ENCODE data around the gene STAMBP. TPM values are rescaled to one million over a fixed set of nuclear protein-coding genes. Genes with fewer than 3 reads are reported as not detected.

Gene STAMBP
- total RNA-seq, 1 donor, result 34.2 TPM

DNA sequence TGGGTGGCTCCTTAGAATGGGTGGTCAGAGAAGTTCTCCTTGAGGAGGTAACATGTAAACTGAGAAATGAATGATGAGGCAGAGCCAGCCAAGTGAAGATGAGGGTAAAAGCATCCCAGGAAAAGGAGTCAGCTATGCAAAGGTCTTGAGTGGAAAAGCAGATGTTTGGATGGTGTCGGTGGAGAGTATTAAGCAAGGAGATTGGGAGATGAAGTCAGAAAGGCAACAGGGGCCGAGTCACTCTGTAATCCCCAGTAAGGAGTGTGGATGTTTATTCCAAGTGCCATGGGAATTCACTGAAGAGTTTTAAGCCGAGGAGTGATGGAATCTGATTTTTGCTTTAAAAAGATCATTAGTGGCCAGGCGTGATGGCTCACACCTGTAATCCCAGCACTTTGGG is 3.4 kb upstream of the STAMBP start:
- DNase-seq (ENCODE audit: low read depth), result no peak
- H3K4me3 ChIP-seq (ENCODE audit: low read depth, low read length), result no peak overlapping the region
- TF ChIP-seq, protein P1, sequence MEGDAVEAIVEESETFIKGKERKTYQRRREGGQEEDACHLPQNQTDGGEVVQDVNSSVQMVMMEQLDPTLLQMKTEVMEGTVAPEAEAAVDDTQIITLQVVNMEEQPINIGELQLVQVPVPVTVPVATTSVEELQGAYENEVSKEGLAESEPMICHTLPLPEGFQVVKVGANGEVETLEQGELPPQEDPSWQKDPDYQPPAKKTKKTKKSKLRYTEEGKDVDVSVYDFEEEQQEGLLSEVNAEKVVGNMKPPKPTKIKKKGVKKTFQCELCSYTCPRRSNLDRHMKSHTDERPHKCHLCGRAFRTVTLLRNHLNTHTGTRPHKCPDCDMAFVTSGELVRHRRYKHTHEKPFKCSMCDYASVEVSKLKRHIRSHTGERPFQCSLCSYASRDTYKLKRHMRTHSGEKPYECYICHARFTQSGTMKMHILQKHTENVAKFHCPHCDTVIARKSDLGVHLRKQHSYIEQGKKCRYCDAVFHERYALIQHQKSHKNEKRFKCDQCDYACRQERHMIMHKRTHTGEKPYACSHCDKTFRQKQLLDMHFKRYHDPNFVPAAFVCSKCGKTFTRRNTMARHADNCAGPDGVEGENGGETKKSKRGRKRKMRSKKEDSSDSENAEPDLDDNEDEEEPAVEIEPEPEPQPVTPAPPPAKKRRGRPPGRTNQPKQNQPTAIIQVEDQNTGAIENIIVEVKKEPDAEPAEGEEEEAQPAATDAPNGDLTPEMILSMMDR (IDR thresholded peaks at IDR 0.05; ENCODE audit: insufficient read depth, low read length), result no peak

DNA sequence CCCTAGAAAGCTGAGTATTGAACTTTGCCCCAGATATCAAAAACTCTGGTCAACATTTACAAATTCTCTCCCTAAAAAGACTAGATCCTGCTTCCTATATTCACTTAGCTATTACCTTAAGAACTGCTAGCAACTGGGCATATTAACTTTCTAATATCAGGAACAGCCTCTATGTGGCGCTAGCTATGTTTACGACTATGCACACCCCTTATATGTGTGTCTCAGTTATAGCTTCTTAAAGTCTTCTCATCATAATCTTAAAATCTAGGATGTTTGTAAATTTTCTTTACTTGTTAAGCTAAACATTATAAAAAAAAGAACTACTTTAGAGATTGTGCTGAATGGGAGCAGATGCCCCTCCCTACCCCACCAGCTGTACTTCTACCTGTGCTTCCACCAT is 1.7 kb upstream of the STAMBP start:
- TF ChIP-seq, protein P1 (IDR thresholded peaks at IDR 0.05; ENCODE audit: insufficient read depth, low read length), result peak; percentile 48
- DNase-seq (ENCODE audit: low read depth), result peak; percentile 59
- no peak overlapping the region for H3K4me3 ChIP-seq (ENCODE audit: low read depth, low read length)

DNA sequence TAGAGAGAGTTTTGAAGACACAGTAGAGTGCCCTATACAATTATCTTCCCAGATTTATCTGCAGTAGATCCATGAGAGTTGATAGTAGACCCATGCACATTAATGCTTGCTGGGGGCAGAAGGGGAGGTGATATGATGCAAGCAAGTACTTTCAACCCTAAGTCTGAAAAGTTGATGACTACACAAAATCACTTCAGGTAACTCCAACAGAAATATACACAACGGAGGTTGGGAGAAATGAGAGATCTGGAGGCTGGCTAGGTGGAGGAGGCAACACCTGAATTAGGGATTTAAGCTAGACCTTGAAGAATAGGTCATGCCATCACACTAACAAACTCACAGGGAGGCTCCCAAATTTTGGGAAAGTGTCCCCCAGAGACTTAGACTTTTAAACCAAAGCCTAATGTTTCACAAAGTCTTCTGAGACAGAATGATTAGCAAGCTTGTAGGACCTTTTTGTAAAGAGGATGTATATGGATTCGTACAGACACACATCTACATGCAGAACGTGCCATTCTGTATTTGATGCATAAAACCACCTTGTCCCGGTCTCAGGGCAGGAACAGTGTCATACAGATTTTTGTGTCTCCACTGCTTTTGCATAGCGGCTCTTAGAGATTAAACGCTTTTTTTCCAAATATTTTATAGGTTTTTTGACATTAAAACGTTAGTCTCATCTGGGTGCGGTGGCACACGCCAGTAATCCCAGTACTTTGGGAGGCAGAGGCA is 937 bp upstream of the STAMBP start:
- TF ChIP-seq, protein P1 (IDR thresholded peaks at IDR 0.05; ENCODE audit: insufficient read depth, low read length), result no peak
- DNase-seq (ENCODE audit: low read depth), result no peak
- peak overlapping the region; percentile 83 for H3K4me3 ChIP-seq (ENCODE audit: low read depth, low read length)

DNA sequence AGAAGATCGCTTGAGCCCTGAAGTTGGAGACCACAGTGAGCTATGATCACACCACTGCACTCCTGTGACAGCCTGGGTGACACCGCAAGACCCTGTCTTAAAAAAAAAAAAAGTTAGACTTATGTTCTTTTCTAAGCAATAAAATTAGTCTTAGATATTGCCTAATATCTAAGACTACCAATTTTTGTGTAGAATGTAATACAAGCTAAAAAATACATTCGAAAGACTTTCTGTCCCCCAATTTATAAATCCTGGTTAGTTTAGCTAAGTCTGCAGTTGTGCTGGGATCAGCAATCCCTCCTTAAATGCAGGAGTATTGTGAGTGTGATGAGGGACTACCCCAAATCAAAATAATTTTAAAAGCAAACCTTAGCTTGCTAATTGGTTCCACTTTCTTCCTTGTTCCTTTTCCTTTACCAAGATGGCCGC is 358 bp upstream of the STAMBP start:
- TF ChIP-seq, protein P1 (IDR thresholded peaks at IDR 0.05; ENCODE audit: insufficient read depth, low read length), result no peak
- H3K4me3 ChIP-seq (ENCODE audit: low read depth, low read length), result peak overlapping the region; percentile 83
- DNase-seq (ENCODE audit: low read depth), result no peak

DNA sequence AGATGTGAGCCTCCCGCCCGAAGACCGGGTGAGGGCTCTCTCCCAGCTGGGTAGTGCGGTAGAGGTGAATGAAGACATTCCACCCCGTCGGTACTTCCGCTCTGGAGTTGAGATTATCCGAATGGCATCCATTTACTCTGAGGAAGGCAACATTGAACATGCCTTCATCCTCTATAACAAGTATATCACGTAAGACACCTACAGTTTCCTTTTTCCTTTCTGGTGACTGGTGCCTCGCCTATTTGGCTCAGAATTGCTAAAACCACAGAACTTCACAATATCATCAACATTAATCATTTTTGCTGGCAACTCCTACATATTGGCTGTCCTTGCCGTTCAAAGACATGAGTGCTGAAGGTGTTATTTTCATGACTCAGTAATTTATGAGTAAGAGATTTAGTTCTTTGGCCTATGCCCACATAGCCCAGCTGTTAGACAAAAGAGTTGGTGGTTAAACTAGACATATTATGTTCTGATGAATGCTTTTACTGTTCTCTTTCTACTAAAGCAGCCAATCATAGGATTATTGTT is 2.2 kb downstream of the STAMBP start:
- TF ChIP-seq, protein P1 (IDR thresholded peaks at IDR 0.05; ENCODE audit: insufficient read depth, low read length), result no peak
- DNase-seq (ENCODE audit: low read depth), result peak; percentile 91
- H3K4me3 ChIP-seq (ENCODE audit: low read depth, low read length), result no peak overlapping the region

DNA sequence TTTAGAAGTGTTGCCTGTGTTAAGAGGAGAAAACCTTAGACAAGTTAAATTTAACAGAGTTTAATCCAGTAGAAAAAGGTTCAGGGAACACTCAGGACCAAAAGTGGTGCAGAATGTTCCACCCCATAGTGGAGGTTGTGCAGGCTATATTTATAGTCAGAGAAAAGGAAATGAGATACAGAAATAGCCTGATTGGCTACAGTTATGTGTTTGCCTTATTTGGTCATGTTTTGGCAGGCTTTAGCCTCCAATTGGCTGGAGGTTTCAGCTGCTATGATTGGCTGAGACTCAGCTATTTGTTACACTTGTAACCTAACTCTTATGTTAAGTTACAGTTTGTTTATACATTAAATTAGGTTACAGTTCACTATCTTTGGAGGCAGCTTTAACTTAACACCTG is 4.2 kb downstream of the STAMBP start:
- peak; percentile 29 for DNase-seq (ENCODE audit: low read depth)
- no peak overlapping the region for H3K4me3 ChIP-seq (ENCODE audit: low read depth, low read length)
- TF ChIP-seq, protein P1 (IDR thresholded peaks at IDR 0.05; ENCODE audit: insufficient read depth, low read length), result no peak
